Skeletal muscle satellite cell (primary cell): ENCODE results near the gene HBZ.
A peak's percentile ranks its signal among the peaks of the same experiment; 100 is the strongest.
"Not testable (repeated sequence)": the region's sequence is repeated elsewhere in the genome, so short reads cannot be mapped to it uniquely, and the experiment has no call there.

Experiments
- H3K27me3 ChIP-seq: 2 replicates; pipeline ENCODE4 v1.7.0; 2013; ENCODE audit warnings: low read length; ENCODE audit not compliant: control insufficient read depth, insufficient read depth
- H3K36me3 ChIP-seq: 2 replicates; pipeline ENCODE4 v1.7.0; 2013; ENCODE audit warnings: mild to moderate bottlenecking, control low read depth, low read length; ENCODE audit not compliant: insufficient read depth
- H3K4me1 ChIP-seq: 2 replicates; pipeline ENCODE4 v1.7.0; 2013; ENCODE audit warnings: low read length; ENCODE audit not compliant: control insufficient read depth, insufficient read depth
- H3K4me2 ChIP-seq: 2 replicates; pipeline ENCODE4 v1.7.0; 2013; ENCODE audit warnings: mild to moderate bottlenecking, low read length
- H3K4me3 ChIP-seq: 2 replicates; pipeline ENCODE4 v1.7.0; 2013; ENCODE audit warnings: low read length
- H3K9ac ChIP-seq: 2 replicates; pipeline ENCODE4 v1.7.0; 2013; ENCODE audit warnings: mild to moderate bottlenecking, low read depth, low read length, moderate library complexity
- H3K9me3 ChIP-seq: replicated peaks from 2 replicates; pipeline ENCODE4 v1.7.0; 2013; ENCODE audit warnings: mild to moderate bottlenecking, control low read depth, low read length

Gene HBZ

GRCh38 chr16:159136-159849 lies 6.8 kb downstream of the HBZ start:
- peaks cover 25% of the 10 kb centered on the region for H3K27me3 ChIP-seq
- H3K36me3 ChIP-seq, result no peaks in the 10 kb centered on the region
- H3K4me3 ChIP-seq, result no peak overlapping the region

DNA sequence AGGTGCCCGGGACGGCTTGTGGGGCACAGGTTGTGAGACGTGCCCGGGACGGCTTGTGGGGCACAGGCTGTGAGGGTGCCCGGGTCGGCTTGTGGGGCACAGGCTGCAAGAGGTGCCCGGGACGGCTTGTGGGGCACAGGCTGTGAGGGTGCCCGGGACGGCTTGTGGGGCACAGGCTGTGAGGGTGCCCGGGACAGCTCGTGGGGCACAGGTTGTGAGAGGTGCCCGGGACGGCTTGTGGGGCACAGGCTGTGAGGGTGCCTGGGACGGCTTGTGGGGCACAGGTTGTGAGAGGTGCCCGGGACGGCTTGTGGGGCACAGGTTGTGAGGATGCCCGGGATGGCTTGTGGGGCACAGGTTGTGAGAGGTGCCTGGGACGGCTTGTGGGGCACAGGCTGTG lies 7.8 kb downstream of the HBZ start:
- H3K36me3 ChIP-seq, H3K4me3 ChIP-seq, H3K9ac ChIP-seq, H3K9me3 ChIP-seq, H3K4me1 ChIP-seq, H3K4me2 ChIP-seq: not testable (repeated sequence)
- H3K27me3 ChIP-seq, result peaks cover 23% of the 10 kb centered on the region

More at GRCh38 chr16:159136-159849, 6.8 kb downstream of the HBZ start:
- Histone ChIP-seq H3K9ac (no peak overlapping the region), H3K4me1 (peaks cover 8% of the 10 kb centered on the region), H3K9me3 (no peaks in the 10 kb centered on the region), H3K4me2 (no peak overlapping the region)

DNA sequence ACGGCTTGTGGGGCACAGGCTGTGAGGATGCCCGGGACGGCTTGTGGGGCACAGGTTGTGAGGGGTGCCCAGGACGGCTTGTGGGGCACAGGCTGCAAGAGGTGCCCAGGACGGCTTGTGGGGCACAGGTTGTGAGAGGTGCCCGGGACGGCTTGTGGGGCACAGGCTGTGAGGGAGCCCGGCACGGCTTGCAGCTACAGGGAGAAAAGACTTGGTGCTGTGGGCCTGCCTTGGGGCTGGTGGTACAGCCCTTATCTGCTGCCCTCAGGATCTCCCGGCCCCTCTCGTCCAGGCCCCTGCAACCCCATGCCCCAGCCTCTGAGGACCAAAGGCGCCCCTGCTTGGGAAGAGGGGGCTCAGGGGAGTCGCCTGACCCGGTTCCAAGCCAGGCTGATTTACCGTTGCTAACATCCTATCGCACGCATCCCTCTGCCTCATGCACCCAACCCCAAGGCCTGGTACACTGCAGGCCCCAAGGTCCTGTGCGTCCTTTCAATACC lies 8.3 kb downstream of the HBZ start:
- Histone ChIP-seq H3K9ac (no peak overlapping the region), H3K36me3 (no peaks in the 10 kb centered on the region), H3K27me3 (peaks cover 25% of the 10 kb centered on the region), H3K4me2 (no peak overlapping the region), H3K4me1 (peaks cover 3% of the 10 kb centered on the region), H3K9me3 (no peaks in the 10 kb centered on the region), H3K4me3 (no peak overlapping the region)

- Histone ChIP-seq H3K9ac (no peak overlapping the region), H3K9me3 (no peaks in the 10 kb centered on the region), H3K4me1 (peaks cover 3% of the 10 kb centered on the region), H3K4me2 (no peak overlapping the region), H3K36me3 (no peaks in the 10 kb centered on the region), H3K4me3 (no peak overlapping the region), H3K27me3 (peaks cover 38% of the 10 kb centered on the region)
These were observed 10.0 kb downstream of the HBZ start for GRCh38 chr16:162271-162991.

- H3K27me3 ChIP-seq, result peaks cover 44% of the 10 kb centered on the region
- H3K4me1 ChIP-seq, H3K36me3 ChIP-seq, H3K4me2 ChIP-seq, H3K4me3 ChIP-seq, H3K9me3 ChIP-seq, H3K9ac ChIP-seq: not testable (repeated sequence)
These were observed 10.7 kb downstream of the HBZ start for GRCh38 chr16:163139-163538.

DNA sequence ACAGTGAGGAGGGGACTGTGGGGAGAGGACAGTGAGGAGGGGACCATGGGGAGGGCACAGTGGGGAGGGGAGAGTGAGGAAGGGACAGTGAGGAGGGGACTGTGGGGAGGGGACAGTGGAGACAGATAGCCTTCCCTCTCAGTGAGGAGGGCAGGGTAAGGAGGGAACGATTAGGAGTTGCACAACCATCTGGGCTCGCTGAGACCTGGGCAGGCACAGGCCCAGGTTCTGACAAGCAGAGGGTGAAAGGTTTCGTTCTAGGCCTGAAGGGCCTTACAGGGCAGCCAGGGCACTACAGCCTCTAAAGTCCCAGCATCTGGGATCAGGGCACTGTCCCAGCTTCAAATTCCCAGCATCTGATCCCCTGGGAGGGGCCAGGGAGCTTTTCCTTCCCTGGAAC lies 11.3 kb downstream of the HBZ start:
- H3K36me3 ChIP-seq, H3K4me2 ChIP-seq, H3K9me3 ChIP-seq, H3K4me3 ChIP-seq, H3K4me1 ChIP-seq, H3K9ac ChIP-seq: not testable (repeated sequence)
- H3K27me3 ChIP-seq, result peaks cover 46% of the 10 kb centered on the region

DNA sequence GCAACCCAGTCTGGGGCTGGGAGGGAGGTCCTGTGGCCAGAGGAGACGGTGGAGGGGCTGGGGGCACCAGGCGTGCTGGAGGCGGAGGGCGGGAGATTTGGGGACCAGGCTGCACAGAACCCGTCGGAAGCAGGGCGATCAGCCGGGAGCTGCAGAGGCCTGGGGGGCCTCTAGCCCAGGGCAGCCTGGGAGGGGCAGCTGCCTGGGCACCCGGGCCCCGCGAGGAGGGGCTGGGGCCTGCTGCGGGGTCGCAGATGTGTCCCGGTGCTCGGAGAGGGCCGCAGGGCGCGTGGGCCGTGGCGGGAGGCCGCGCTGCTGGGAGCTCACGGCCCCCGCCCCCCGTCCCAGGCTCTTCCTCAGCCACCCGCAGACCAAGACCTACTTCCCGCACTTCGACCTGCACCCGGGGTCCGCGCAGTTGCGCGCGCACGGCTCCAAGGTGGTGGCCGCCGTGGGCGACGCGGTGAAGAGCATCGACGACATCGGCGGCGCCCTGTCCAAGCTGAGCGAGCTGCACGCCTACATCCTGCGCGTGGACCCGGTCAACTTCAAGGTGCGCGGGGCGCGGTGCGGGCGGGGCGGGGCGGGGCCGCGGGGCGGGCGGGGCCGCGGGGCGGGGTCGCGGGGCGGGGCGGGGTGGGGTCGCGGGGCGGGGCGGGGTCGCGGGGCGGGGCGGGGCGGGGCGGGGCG lies 11.8 kb downstream of the HBZ start:
- peaks cover 50% of the 10 kb centered on the region for H3K27me3 ChIP-seq
- not testable (repeated sequence) for H3K9ac ChIP-seq, H3K4me3 ChIP-seq, H3K9me3 ChIP-seq, H3K4me2 ChIP-seq, H3K4me1 ChIP-seq, H3K36me3 ChIP-seq

DNA sequence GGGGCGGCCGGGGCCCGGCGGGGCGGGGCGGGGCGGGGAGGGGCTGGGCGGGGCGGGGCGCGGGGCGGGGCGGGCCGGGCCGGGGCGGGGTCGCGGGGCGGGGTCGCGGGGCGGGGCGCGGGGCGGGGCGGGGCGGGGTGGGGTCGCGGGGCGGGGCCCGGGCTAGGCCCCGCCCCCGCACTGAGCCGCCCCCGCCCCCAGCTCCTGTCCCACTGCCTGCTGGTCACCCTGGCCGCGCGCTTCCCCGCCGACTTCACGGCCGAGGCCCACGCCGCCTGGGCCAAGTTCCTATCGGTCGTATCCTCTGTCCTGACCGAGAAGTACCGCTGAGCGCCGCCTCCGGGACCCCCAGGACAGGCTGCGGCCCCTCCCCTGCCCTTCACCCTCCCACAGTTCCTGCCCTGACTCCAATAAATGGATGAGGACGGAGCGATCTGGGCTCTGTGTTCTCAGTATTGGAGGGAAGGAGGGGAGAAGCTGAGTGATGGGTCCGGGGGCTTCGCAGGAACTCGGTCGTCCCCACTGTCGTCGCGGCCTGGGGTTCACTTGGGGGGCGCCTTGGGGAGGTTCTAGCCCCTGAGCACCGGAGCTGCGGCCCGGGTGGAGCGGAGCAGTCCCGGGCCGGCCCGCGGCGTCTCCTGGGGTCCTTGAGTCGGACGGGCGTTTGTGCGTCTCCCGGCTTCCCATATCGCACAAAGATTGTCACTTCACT lies 12.5 kb downstream of the HBZ start:
- no peaks in the 10 kb centered on the region for H3K36me3 ChIP-seq
- H3K9me3 ChIP-seq, result no peaks in the 10 kb centered on the region
- H3K4me3 ChIP-seq, result no peak overlapping the region
- peak overlapping the region; percentile 46 for H3K4me2 ChIP-seq
- no peak overlapping the region for H3K9ac ChIP-seq
- H3K4me1 ChIP-seq, result peaks cover 3% of the 10 kb centered on the region
- H3K27me3 ChIP-seq, result peaks cover 47% of the 10 kb centered on the region

DNA sequence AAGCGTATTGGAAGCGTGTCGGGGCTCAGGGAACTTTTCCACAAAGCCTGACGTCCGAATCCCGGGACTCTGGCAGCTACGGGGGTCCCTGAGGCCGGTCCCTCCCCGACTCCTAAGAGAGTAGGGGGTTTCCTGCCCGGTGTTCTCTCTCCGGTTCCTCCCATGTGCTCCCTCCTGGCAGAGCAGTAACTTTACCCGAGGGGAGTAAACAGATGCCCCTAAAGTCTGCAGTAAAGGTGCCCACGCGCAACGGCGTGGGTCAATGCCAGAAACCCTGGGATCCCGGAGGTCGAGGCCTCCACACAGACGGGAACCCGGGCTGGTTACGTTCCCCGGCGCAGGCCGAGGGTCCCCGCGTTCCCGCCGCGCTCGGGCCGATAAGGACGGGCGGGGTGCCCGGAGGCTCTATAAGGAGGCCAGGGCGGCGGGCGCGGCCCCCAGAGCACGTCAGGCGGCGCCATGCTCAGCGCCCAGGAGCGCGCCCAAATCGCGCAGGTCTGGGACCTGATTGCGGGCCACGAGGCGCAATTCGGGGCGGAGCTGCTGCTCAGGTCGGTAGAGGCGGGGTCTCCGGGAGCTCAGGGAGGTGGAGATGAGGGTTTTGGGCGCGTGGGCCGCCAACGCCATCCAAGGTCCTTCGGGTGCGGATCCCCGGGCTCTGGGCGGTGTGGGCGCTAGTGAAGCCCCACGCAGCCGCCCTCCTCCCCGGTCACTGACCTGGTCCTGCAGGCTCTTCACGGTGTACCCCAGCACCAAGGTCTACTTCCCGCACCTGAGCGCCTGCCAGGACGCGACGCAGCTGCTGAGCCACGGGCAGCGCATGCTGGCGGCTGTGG lies 13.3 kb downstream of the HBZ start, which contains the start of gene HBM:
TSS of gene HBM (plus strand) at position 440 of the 836 bp plus-strand sequence. CDS start at position 460, 20 bp downstream.
- no peaks in the 10 kb centered on the region for H3K9me3 ChIP-seq
- H3K4me3 ChIP-seq, result no peak within 1 kb of the TSS
- H3K27me3 ChIP-seq, result peaks cover 48% of the 10 kb centered on the region
- peak within 1 kb of the TSS; percentile 46 for H3K4me2 ChIP-seq
- H3K4me1 ChIP-seq, result peaks cover 3% of the 10 kb centered on the region
- no peaks in the 10 kb centered on the region for H3K36me3 ChIP-seq
- H3K9ac ChIP-seq, result no peak within 1 kb of the TSS

DNA sequence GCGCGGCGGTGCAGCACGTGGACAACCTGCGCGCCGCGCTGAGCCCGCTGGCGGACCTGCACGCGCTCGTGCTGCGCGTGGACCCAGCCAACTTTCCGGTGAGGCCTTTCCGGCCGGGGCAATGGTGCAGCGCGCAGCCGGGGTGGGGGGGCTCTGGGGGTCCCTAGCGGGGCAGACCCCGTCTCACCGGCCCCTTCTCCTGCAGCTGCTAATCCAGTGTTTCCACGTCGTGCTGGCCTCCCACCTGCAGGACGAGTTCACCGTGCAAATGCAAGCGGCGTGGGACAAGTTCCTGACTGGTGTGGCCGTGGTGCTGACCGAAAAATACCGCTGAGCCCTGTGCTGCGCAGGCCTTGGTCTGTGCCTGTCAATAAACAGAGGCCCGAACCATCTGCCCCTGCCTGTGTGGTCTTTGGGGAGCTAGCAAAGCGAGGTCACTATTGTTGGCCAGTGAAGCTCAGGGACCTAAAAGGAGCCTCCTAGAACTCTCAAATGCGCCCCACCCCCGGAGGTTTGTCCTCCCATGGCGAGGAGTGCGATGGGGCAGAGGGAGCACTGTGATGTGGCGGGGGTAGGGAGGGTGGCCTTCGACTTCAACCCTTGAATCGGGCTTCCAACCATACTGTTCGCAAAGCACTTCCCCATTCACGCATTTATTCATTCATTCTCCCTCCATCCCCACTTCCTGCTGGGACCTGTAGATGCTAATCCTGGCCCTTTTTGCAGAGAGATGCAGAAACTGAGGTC lies 14.1 kb downstream of the HBZ start:
- Histone ChIP-seq H3K36me3 (no peaks in the 10 kb centered on the region), H3K4me1 (peaks cover 3% of the 10 kb centered on the region), H3K4me3 (no peak overlapping the region), H3K4me2 (no peak overlapping the region), H3K9ac (no peak overlapping the region), H3K9me3 (no peaks in the 10 kb centered on the region), H3K27me3 (peaks cover 52% of the 10 kb centered on the region)
